ENCODE data around the gene PITPNC1.

The PITPNC1 gene

GRCh38 chr17:67369676-67370075 is 7.4 kb upstream of the PITPNC1 start:
- Histone ChIP-seq H3K9me3 (ENCODE audit: control insufficient read depth in 1 of 2, low read length in 2 of 2) (no peaks in the 10 kb centered on the region), H3K4me1 (ENCODE audit: control insufficient read depth in 1 of 2, insufficient read depth in 2 of 2, low read length in 2 of 2) (peaks cover 8 to 10% of the 10 kb centered on the region in 2 donors), H3K27me3 (ENCODE audit: control insufficient read depth in 1 of 2, insufficient read depth in 2 of 2, low read length in 2 of 2) (no peaks in the 10 kb centered on the region), H3K27ac (ENCODE audit: low read depth, low read length) (no peak overlapping the region), H3K36me3 (ENCODE audit: control insufficient read depth in 1 of 2, insufficient read depth in 2 of 2, low read length in 2 of 2) (no peaks in the 10 kb centered on the region), H3K4me3 (ENCODE audit: low read depth in 1 of 2, low read length in 2 of 2) (no peak overlapping the region), H3K9ac (ENCODE audit: low read depth in 1 of 2, low read length in 2 of 2) (no peak overlapping the region)

GRCh38 chr17:67372751-67373150 is 4.3 kb upstream of the PITPNC1 start:
- Histone ChIP-seq H3K36me3 (ENCODE audit: control insufficient read depth in 1 of 2, insufficient read depth in 2 of 2, low read length in 2 of 2) (no peaks in the 10 kb centered on the region), H3K9ac (ENCODE audit: low read depth in 1 of 2, low read length in 2 of 2) (no peak overlapping the region), H3K27ac (ENCODE audit: low read depth, low read length) (no peak overlapping the region), H3K9me3 (ENCODE audit: control insufficient read depth in 1 of 2, low read length in 2 of 2) (no peaks in the 10 kb centered on the region), H3K4me3 (ENCODE audit: low read depth in 1 of 2, low read length in 2 of 2) (no peak overlapping the region), H3K27me3 (ENCODE audit: control insufficient read depth in 1 of 2, insufficient read depth in 2 of 2, low read length in 2 of 2) (no peaks in the 10 kb centered on the region), H3K4me1 (ENCODE audit: control insufficient read depth in 1 of 2, insufficient read depth in 2 of 2, low read length in 2 of 2) (peaks cover 6 to 9% of the 10 kb centered on the region in 2 donors)

- peaks cover 9 to 13% of the 10 kb centered on the region in 2 donors for H3K4me1 ChIP-seq (ENCODE audit: control insufficient read depth in 1 of 2, insufficient read depth in 2 of 2, low read length in 2 of 2)
- H3K4me3 ChIP-seq (ENCODE audit: low read depth in 1 of 2, low read length in 2 of 2): no peak overlapping the region
- H3K9ac ChIP-seq (ENCODE audit: low read depth in 1 of 2, low read length in 2 of 2): no peak overlapping the region
- no peak overlapping the region for H3K27ac ChIP-seq (ENCODE audit: low read depth, low read length)
- H3K36me3 ChIP-seq (ENCODE audit: control insufficient read depth in 1 of 2, insufficient read depth in 2 of 2, low read length in 2 of 2): no peaks in the 10 kb centered on the region
- H3K27me3 ChIP-seq (ENCODE audit: control insufficient read depth in 1 of 2, insufficient read depth in 2 of 2, low read length in 2 of 2): no peaks in the 10 kb centered on the region
- H3K9me3 ChIP-seq (ENCODE audit: control insufficient read depth in 1 of 2, low read length in 2 of 2): no peaks in the 10 kb centered on the region
Measured at GRCh38 chr17:67374329-67375053, 2.6 kb upstream of the PITPNC1 start.

- H3K27me3 ChIP-seq (ENCODE audit: control insufficient read depth in 1 of 2, insufficient read depth in 2 of 2, low read length in 2 of 2): no peaks in the 10 kb centered on the region
- H3K9ac ChIP-seq (ENCODE audit: low read depth in 1 of 2, low read length in 2 of 2): no peak overlapping the region
- H3K9me3 ChIP-seq (ENCODE audit: control insufficient read depth in 1 of 2, low read length in 2 of 2): no peaks in the 10 kb centered on the region
- H3K4me3 ChIP-seq (ENCODE audit: low read depth in 1 of 2, low read length in 2 of 2): no peak overlapping the region
- H3K36me3 ChIP-seq (ENCODE audit: control insufficient read depth in 1 of 2, insufficient read depth in 2 of 2, low read length in 2 of 2): no peaks in the 10 kb centered on the region
- H3K27ac ChIP-seq (ENCODE audit: low read depth, low read length): no peak overlapping the region
- H3K4me1 ChIP-seq (ENCODE audit: control insufficient read depth in 1 of 2, insufficient read depth in 2 of 2, low read length in 2 of 2): peaks cover 9 to 13% of the 10 kb centered on the region in 2 donors
Measured at GRCh38 chr17:67375054-67375427, 2.0 kb upstream of the PITPNC1 start.

GRCh38 chr17:67375716-67376115 is 1.4 kb upstream of the PITPNC1 start:
- no peak overlapping the region for H3K9ac ChIP-seq (ENCODE audit: low read depth in 1 of 2, low read length in 2 of 2)
- H3K36me3 ChIP-seq (ENCODE audit: control insufficient read depth in 1 of 2, insufficient read depth in 2 of 2, low read length in 2 of 2): no peaks in the 10 kb centered on the region
- H3K9me3 ChIP-seq (ENCODE audit: control insufficient read depth in 1 of 2, low read length in 2 of 2): no peaks in the 10 kb centered on the region
- peaks cover 9 to 13% of the 10 kb centered on the region in 2 donors for H3K4me1 ChIP-seq (ENCODE audit: control insufficient read depth in 1 of 2, insufficient read depth in 2 of 2, low read length in 2 of 2)
- H3K27ac ChIP-seq (ENCODE audit: low read depth, low read length): no peak overlapping the region
- no peaks in the 10 kb centered on the region for H3K27me3 ChIP-seq (ENCODE audit: control insufficient read depth in 1 of 2, insufficient read depth in 2 of 2, low read length in 2 of 2)
- H3K4me3 ChIP-seq (ENCODE audit: low read depth in 1 of 2, low read length in 2 of 2): no peak overlapping the region

- Histone ChIP-seq H3K9ac (ENCODE audit: low read depth in 1 of 2, low read length in 2 of 2) (peak overlapping the region; percentile 39 to 65), H3K27ac (ENCODE audit: low read depth, low read length) (no peak overlapping the region)
Measured at GRCh38 chr17:67376415-67376736, 705 bp upstream of the PITPNC1 start.

GRCh38 chr17:67377488-67378453 is 690 bp downstream of the PITPNC1 start:
- Histone ChIP-seq H3K27me3 (ENCODE audit: control insufficient read depth in 1 of 2, insufficient read depth in 2 of 2, low read length in 2 of 2) (no peaks in the 10 kb centered on the region), H3K36me3 (ENCODE audit: control insufficient read depth in 1 of 2, insufficient read depth in 2 of 2, low read length in 2 of 2) (no peaks in the 10 kb centered on the region)

More at GRCh38 chr17:67376415-67376736, 705 bp upstream of the PITPNC1 start:
- H3K9me3 ChIP-seq (ENCODE audit: control insufficient read depth in 1 of 2, low read length in 2 of 2): no peaks in the 10 kb centered on the region
- H3K27me3 ChIP-seq (ENCODE audit: control insufficient read depth in 1 of 2, insufficient read depth in 2 of 2, low read length in 2 of 2): no peaks in the 10 kb centered on the region
- H3K36me3 ChIP-seq (ENCODE audit: control insufficient read depth in 1 of 2, insufficient read depth in 2 of 2, low read length in 2 of 2): no peaks in the 10 kb centered on the region
- peaks cover 9 to 13% of the 10 kb centered on the region in 2 donors for H3K4me1 ChIP-seq (ENCODE audit: control insufficient read depth in 1 of 2, insufficient read depth in 2 of 2, low read length in 2 of 2)
- peak overlapping the region; percentile 80 to 84 for H3K4me3 ChIP-seq (ENCODE audit: low read depth in 1 of 2, low read length in 2 of 2)

GRCh38 chr17:67378454-67379250 is 1.6 kb downstream of the PITPNC1 start:
- no peaks in the 10 kb centered on the region for H3K27me3 ChIP-seq (ENCODE audit: control insufficient read depth in 1 of 2, insufficient read depth in 2 of 2, low read length in 2 of 2)
- peak overlapping the region; percentile 45 to 73 for H3K9ac ChIP-seq (ENCODE audit: low read depth in 1 of 2, low read length in 2 of 2)
- H3K9me3 ChIP-seq (ENCODE audit: control insufficient read depth in 1 of 2, low read length in 2 of 2): no peaks in the 10 kb centered on the region
- peak overlapping the region; percentile 78 for H3K27ac ChIP-seq (ENCODE audit: low read depth, low read length)
- H3K4me1 ChIP-seq (ENCODE audit: control insufficient read depth in 1 of 2, insufficient read depth in 2 of 2, low read length in 2 of 2): peaks cover 9 to 13% of the 10 kb centered on the region in 2 donors
- H3K4me3 ChIP-seq (ENCODE audit: low read depth in 1 of 2, low read length in 2 of 2): peak overlapping the region; percentile 80 to 84
- H3K36me3 ChIP-seq (ENCODE audit: control insufficient read depth in 1 of 2, insufficient read depth in 2 of 2, low read length in 2 of 2): no peaks in the 10 kb centered on the region

More at GRCh38 chr17:67377488-67378453, 690 bp downstream of the PITPNC1 start:
- H3K9ac ChIP-seq (ENCODE audit: low read depth in 1 of 2, low read length in 2 of 2): peak overlapping the region; percentile 45 to 73
- H3K27ac ChIP-seq (ENCODE audit: low read depth, low read length): peak overlapping the region; percentile 78
- no peaks in the 10 kb centered on the region for H3K9me3 ChIP-seq (ENCODE audit: control insufficient read depth in 1 of 2, low read length in 2 of 2)
- peaks cover 9 to 13% of the 10 kb centered on the region in 2 donors for H3K4me1 ChIP-seq (ENCODE audit: control insufficient read depth in 1 of 2, insufficient read depth in 2 of 2, low read length in 2 of 2)
- H3K4me3 ChIP-seq (ENCODE audit: low read depth in 1 of 2, low read length in 2 of 2): peak overlapping the region; percentile 80 to 84

- Histone ChIP-seq H3K9ac (ENCODE audit: low read depth in 1 of 2, low read length in 2 of 2) (peak overlapping the region; percentile 33 to 73), H3K27ac (ENCODE audit: low read depth, low read length) (peak overlapping the region; percentile 13), H3K36me3 (ENCODE audit: control insufficient read depth in 1 of 2, insufficient read depth in 2 of 2, low read length in 2 of 2) (no peaks in the 10 kb centered on the region), H3K27me3 (ENCODE audit: control insufficient read depth in 1 of 2, insufficient read depth in 2 of 2, low read length in 2 of 2) (no peaks in the 10 kb centered on the region), H3K4me1 (ENCODE audit: control insufficient read depth in 1 of 2, insufficient read depth in 2 of 2, low read length in 2 of 2) (peaks cover 9 to 13% of the 10 kb centered on the region in 2 donors), H3K9me3 (ENCODE audit: control insufficient read depth in 1 of 2, low read length in 2 of 2) (no peaks in the 10 kb centered on the region), H3K4me3 (ENCODE audit: low read depth in 1 of 2, low read length in 2 of 2) (peak overlapping the region; percentile 80 to 84)
Measured at GRCh38 chr17:67379251-67379630, 2.2 kb downstream of the PITPNC1 start.

Measured in duodenal mucosa (tissue), 2 donors.